Stomach (tissue), 4 donors: ENCODE data around the gene ARMC10.

ENCODE experiments used
- CTCF ChIP-seq, 7 experiments: fragments of 450-650 bp in 4 of 7; fragments of 200-600 bp in 3 of 7; sonication (generic) in 3 of 7; IDR thresholded peaks; one replicate each; pipeline ENCODE4 v1.5.1; 2016 to 2019; ENCODE audit warnings: antibody characterized with exemption in 7 of 7, control low read depth in 2 of 7, mild to moderate bottlenecking in 1 of 7
- POLR2A ChIP-seq, 4 donors: fragments of 450-650 bp; IDR thresholded peaks; one replicate each; pipeline ENCODE4 v1.6.1; 2016; ENCODE audit warnings: antibody characterized with exemption in 4 of 4, control low read depth in 2 of 4, mild to moderate bottlenecking in 1 of 4, moderate library complexity in 1 of 4

- no peak for TF ChIP-seq CTCF (IDR thresholded peaks at IDR 0.05)
- TF ChIP-seq POLR2A (IDR thresholded peaks at IDR 0.05), result no peak
These were observed 16.8 kb upstream of the ARMC10 start for GRCh38 chr7:103058122-103058521.
